ENCODE measurements around the gene BCAR3. TPM values are rescaled to one million over a fixed set of nuclear protein-coding genes. Genes with fewer than 3 reads are reported as not detected.
"Not testable (repeated sequence)": the region's sequence is repeated elsewhere in the genome, so short reads cannot be mapped to it uniquely, and the experiment has no call there.

Gene BCAR3
- total and polyA plus RNA-seq, 4 donors, result 12.2 to 33.3 (median 18.2) TPM

GRCh38 chr1:93699503-93700168 lies 18.0 kb upstream of the BCAR3 start:
- TF ChIP-seq CTCF (IDR thresholded peaks at IDR 0.05; ENCODE audit: control extremely low read depth, extremely low read depth), result no peak
- 94 to 95% methylated on average over 5 of the region's 5 CpGs for WGBS, 2 donors
- no peaks in the 10 kb centered on the region for H3K9me3 ChIP-seq (ENCODE audit: control insufficient read depth in 4 of 4, insufficient read depth in 3 of 4, low read length in 3 of 4)
- H3K4me1 ChIP-seq (ENCODE audit: control insufficient read depth in 5 of 5, insufficient read depth in 5 of 5, low read length in 5 of 5), result peaks cover 8 to 34% (median 13%) of the 10 kb centered on the region in 5 donors
- ATAC-seq (ENCODE audit: insufficient read depth, low FRiP score) (no peak), DNase-seq (peak in 1 of 3 donors; percentile 46)
- H3K36me3 ChIP-seq (ENCODE audit: control insufficient read depth in 4 of 4, insufficient read depth in 4 of 4, low read length in 4 of 4), result no peaks in the 10 kb centered on the region
- no peak overlapping the region for H3K27ac ChIP-seq (ENCODE audit: low read depth in 1 of 2, low read length in 1 of 2)
- H3K4me3 ChIP-seq, result no peak overlapping the region
- H3K9ac ChIP-seq (ENCODE audit: insufficient read depth in 1 of 2, low read length in 2 of 2), result no peak overlapping the region
- no peaks in the 10 kb centered on the region for H3K27me3 ChIP-seq (ENCODE audit: control insufficient read depth in 3 of 3, insufficient read depth in 3 of 3, low read length in 2 of 3)

- Histone ChIP-seq H3K27me3 (ENCODE audit: control insufficient read depth in 3 of 3, insufficient read depth in 3 of 3, low read length in 2 of 3) (no peaks in the 10 kb centered on the region), H3K4me3 (no peak overlapping the region), H3K9ac (ENCODE audit: insufficient read depth in 1 of 2, low read length in 2 of 2) (no peak overlapping the region), H3K36me3 (ENCODE audit: control insufficient read depth in 4 of 4, insufficient read depth in 4 of 4, low read length in 4 of 4) (no peaks in the 10 kb centered on the region), H3K4me1 (ENCODE audit: control insufficient read depth in 5 of 5, insufficient read depth in 5 of 5, low read length in 5 of 5) (peaks cover 8 to 34% (median 15%) of the 10 kb centered on the region in 5 donors), H3K27ac (ENCODE audit: low read depth in 1 of 2, low read length in 1 of 2) (no peak overlapping the region), H3K9me3 (ENCODE audit: control insufficient read depth in 4 of 4, insufficient read depth in 3 of 4, low read length in 3 of 4) (no peaks in the 10 kb centered on the region)
- no peak for TF ChIP-seq CTCF (IDR thresholded peaks at IDR 0.05; ENCODE audit: control extremely low read depth, extremely low read depth)
- no peak for ATAC-seq (ENCODE audit: insufficient read depth, low FRiP score)
- no peak for DNase-seq
- WGBS, 2 donors, result 91% methylated on average over 5 of the region's 5 CpGs
Measured at GRCh38 chr1:93699049-93699384, 17.4 kb upstream of the BCAR3 start.

- no peaks in the 10 kb centered on the region for H3K9me3 ChIP-seq (ENCODE audit: control insufficient read depth in 4 of 4, insufficient read depth in 3 of 4, low read length in 3 of 4)
- no peaks in the 10 kb centered on the region for H3K36me3 ChIP-seq (ENCODE audit: control insufficient read depth in 4 of 4, insufficient read depth in 4 of 4, low read length in 4 of 4)
- no peak overlapping the region for H3K27ac ChIP-seq (ENCODE audit: low read depth in 1 of 2, low read length in 1 of 2)
- DNase-seq (no peak), ATAC-seq (ENCODE audit: insufficient read depth, low FRiP score) (no peak)
- TF ChIP-seq CTCF (IDR thresholded peaks at IDR 0.05; ENCODE audit: control extremely low read depth, extremely low read depth), result no peak
- H3K4me1 ChIP-seq (ENCODE audit: control insufficient read depth in 5 of 5, insufficient read depth in 5 of 5, low read length in 5 of 5), result peaks cover 8 to 34% (median 15%) of the 10 kb centered on the region in 5 donors
- H3K4me3 ChIP-seq, result no peak overlapping the region
- 94 to 98% methylated on average over 7 of the region's 7 CpGs for WGBS, 2 donors
- H3K27me3 ChIP-seq (ENCODE audit: control insufficient read depth in 3 of 3, insufficient read depth in 3 of 3, low read length in 2 of 3), result no peaks in the 10 kb centered on the region
- H3K9ac ChIP-seq (ENCODE audit: insufficient read depth in 1 of 2, low read length in 2 of 2), result no peak overlapping the region
Measured at GRCh38 chr1:93698329-93699048, 16.9 kb upstream of the BCAR3 start.

- not testable (repeated sequence) for ATAC-seq (ENCODE audit: insufficient read depth, low FRiP score); DNase-seq; H3K9me3 ChIP-seq (ENCODE audit: control insufficient read depth in 4 of 4, insufficient read depth in 3 of 4, low read length in 3 of 4); H3K9ac ChIP-seq (ENCODE audit: insufficient read depth in 1 of 2, low read length in 2 of 2); H3K27me3 ChIP-seq (ENCODE audit: control insufficient read depth in 3 of 3, insufficient read depth in 3 of 3, low read length in 2 of 3); H3K36me3 ChIP-seq (ENCODE audit: control insufficient read depth in 4 of 4, insufficient read depth in 4 of 4, low read length in 4 of 4); H3K27ac ChIP-seq (ENCODE audit: low read depth in 1 of 2, low read length in 1 of 2); H3K4me3 ChIP-seq
- WGBS, 2 donors, result 90% methylated on average over 13 of the region's 13 CpGs
- peaks cover 8 to 33% (median 13%) of the 10 kb centered on the region in 5 donors for H3K4me1 ChIP-seq (ENCODE audit: control insufficient read depth in 5 of 5, insufficient read depth in 5 of 5, low read length in 5 of 5)
Measured at GRCh38 chr1:93697566-93697965, 15.9 kb upstream of the BCAR3 start.
